ENCODE data around the gene METTL25B. TPM values are rescaled to one million over a fixed set of nuclear protein-coding genes. Genes with fewer than 3 reads are reported as not detected.

The METTL25B gene
- total and polyA plus RNA-seq, 10 of the 15 experiments (the other 5 are each of a cell fraction or from before 2014, with no cell fraction given) = 5.9 to 25.2 (median 13.5) TPM

DNA sequence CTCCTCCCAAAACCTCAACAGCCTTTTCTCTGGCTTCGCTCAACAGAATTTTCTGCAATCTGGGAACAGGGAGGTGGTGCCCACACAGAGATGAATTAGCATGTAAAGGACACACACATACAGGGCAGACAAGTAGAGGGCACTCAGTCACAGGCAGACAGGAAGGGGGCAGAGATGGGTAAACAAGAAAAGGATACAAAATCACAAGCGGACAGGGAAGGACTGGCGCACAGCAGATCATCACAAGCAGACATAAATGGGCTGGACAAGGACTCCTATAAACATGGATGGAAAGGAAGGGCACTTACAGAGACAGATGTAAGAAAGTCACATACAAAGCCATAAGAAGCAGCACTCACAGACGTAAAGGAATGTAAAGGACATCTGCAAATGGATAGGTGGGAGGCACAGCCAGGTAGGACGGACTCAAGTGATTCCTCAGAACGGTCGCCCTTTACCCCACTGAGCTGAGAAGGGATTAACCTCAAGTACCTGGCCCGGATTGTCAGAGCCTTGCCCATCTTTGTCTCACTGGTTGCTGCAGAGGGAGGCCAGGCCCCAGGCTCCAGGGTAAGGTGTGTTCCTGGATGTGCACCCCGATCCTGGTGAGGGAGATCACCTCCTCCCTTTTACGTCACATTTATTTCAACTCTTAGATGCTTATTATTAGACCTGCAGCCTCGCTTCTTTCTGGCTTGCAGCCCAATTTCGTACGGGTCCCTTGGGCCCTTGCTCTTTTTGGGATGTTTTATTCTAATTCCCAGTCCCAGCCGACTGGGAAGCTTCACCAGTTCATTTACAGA, 38.2 kb downstream of the METTL25B start:
- RAD21 ChIA-PET (ENCODE audit: unreplicated experiment) = interaction anchor here (0.6 to 5.0 kb wide), 9 partner anchors 12 to 93 kb away, joined by 3 to 59 read pairs (median 4); partner anchors contain the start of genes HDGF, ISG20L2, METTL25B and MRPL24
- H3K4me2 ChIP-seq (ENCODE audit: control insufficient read depth, insufficient read depth) = peak overlapping the region; percentile 99
- ATAC-seq (peak; percentile 7), DNase-seq (ENCODE audit: low read depth, low spot score) (no peak), FAIRE-seq (peak; percentile 72)
- in situ Hi-C loops (cut with MboI) (no loop called here), intact Hi-C loops (cut with micrococcal nuclease; ENCODE audit: unreplicated experiment) (loop anchor here (1.0 to 5.0 kb wide), 4 partner anchors 15 to 264 kb away; partner anchors contain the start of genes HDGF, ISG20L2, MEF2D and METTL25B)
- SMC1A ChIA-PET (ENCODE audit: uncharacterized antibody, unreplicated experiment) = interaction anchor here (0.6 to 11.8 kb wide), 10 partner anchors 10 to 124 kb away, joined by 3 to 108 read pairs (median 6); partner anchors contain the start of genes HDGF, ISG20L2, METTL25B and MRPL24
- CTCF ChIA-PET = interaction anchor here (0.6 to 9.6 kb wide), 12 partner anchors 9 to 1631 kb away, joined by 3 to 152 read pairs (median 4); partner anchors contain the start of genes CRABP2, HDGF, ISG20L2 and METTL25B
- peak overlapping the region; percentile 95 for H2AFZ ChIP-seq (ENCODE audit: control insufficient read depth, low read depth, low read length)
- peak overlapping the region; percentile 86 for H3K27ac ChIP-seq (ENCODE audit: control insufficient read depth, insufficient read depth)
- H3K9me3 ChIP-seq (replicated peaks; ENCODE audit: control insufficient read depth, insufficient read depth, low read length) = no peaks in the 10 kb centered on the region
- TF ChIP-seq POU2F2 (IDR thresholded peaks at IDR 0.05; ENCODE audit: borderline replicate concordance, low read depth, low read length) (peak; percentile 9; the same call in 1 of the 3 replicates), POLR2AphosphoS5 (IDR thresholded peaks at IDR 0.05; ENCODE audit: low read length) (0 out of 2 replicates have a peak, but pooled peaks have one; percentile 57), POLR2A (IDR thresholded peaks at IDR 0.05; ENCODE audit: low read depth, low read length) (0 out of 2 replicates have a peak, but pooled peaks have one; percentile 36), NR2C1 (IDR thresholded peaks at IDR 0.05) (no peak), LARP7 (IDR thresholded peaks at IDR 0.05) (no peak)
- TF ChIP-seq, protein P1, sequence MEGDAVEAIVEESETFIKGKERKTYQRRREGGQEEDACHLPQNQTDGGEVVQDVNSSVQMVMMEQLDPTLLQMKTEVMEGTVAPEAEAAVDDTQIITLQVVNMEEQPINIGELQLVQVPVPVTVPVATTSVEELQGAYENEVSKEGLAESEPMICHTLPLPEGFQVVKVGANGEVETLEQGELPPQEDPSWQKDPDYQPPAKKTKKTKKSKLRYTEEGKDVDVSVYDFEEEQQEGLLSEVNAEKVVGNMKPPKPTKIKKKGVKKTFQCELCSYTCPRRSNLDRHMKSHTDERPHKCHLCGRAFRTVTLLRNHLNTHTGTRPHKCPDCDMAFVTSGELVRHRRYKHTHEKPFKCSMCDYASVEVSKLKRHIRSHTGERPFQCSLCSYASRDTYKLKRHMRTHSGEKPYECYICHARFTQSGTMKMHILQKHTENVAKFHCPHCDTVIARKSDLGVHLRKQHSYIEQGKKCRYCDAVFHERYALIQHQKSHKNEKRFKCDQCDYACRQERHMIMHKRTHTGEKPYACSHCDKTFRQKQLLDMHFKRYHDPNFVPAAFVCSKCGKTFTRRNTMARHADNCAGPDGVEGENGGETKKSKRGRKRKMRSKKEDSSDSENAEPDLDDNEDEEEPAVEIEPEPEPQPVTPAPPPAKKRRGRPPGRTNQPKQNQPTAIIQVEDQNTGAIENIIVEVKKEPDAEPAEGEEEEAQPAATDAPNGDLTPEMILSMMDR (IDR thresholded peaks at IDR 0.05 in 2 of 3, conservative IDR thresholded peaks at IDR 0.05 in 1 of 3; ENCODE audit: control insufficient read depth in 2 of 3, extremely low read depth in 1 of 3, insufficient read depth in 1 of 3, low read depth in 3 of 3, low read length in 3 of 3) = 0 out of 6 replicates have a peak, but pooled peaks of 1 of the 3 experiments have one; percentile 2
- no peaks in the 10 kb centered on the region for H3K4me1 ChIP-seq (ENCODE audit: control insufficient read depth, insufficient read depth, low read length)
- TSS peak; percentile 92 for BruUV-seq (replicated peaks)
- H3K9ac ChIP-seq (ENCODE audit: control insufficient read depth, insufficient read depth, low read length) = peak overlapping the region; percentile 92
- no peaks in the 10 kb centered on the region for H4K20me1 ChIP-seq (ENCODE audit: control insufficient read depth, insufficient read depth)
- peak overlapping the region; percentile 87 for H3K4me3 ChIP-seq
- H3K27me3 ChIP-seq (replicated peaks in 1 of 2; ENCODE audit: control insufficient read depth in 2 of 2, insufficient read depth in 2 of 2, low read length in 1 of 2) = no peaks in the 10 kb centered on the region
- 9% methylated on average over 14 of the region's 14 CpGs for WGBS (ENCODE audit: insufficient coverage, insufficient replicate concordance, low lambda C conversion rate, missing lambda C conversion rate)
- H3K36me3 ChIP-seq (ENCODE audit: control insufficient read depth in 2 of 2, insufficient read depth in 2 of 2, low read length in 1 of 2) = peaks cover 0 to 8% of the 10 kb centered on the region in 2 experiments; a peak in 2 of 4 replicates
- H3K79me2 ChIP-seq (ENCODE audit: control insufficient read depth, insufficient read depth, low read length) = peaks cover 49% of the 10 kb centered on the region
- POLR2A ChIA-PET = interaction anchor here (0.6 to 6.9 kb wide), 7 partner anchors 10 to 534 kb away, joined by 4 to 71 read pairs (median 7); partner anchors contain the start of genes HDGF, ISG20L2, METTL25B and MRPL24

All from GM12878 (cell line).